ENCODE data around the gene TKTL1. TPM values are rescaled to one million over a fixed set of nuclear protein-coding genes. Genes with fewer than 3 reads are reported as not detected.

TKTL1 gene
- polyA plus RNA-seq, 1 donor from 2014 or later = 0.14 TPM

- Histone ChIP-seq H3K9me2 (ENCODE audit: insufficient read depth, low read length) (no peaks in the 10 kb centered on the region), H3K27ac (ENCODE audit: low read length) (no peak overlapping the region), H3K79me2 (replicated peaks; ENCODE audit: insufficient read depth, low read length) (no peaks in the 10 kb centered on the region), H4K20me1 (ENCODE audit: insufficient read depth) (no peaks in the 10 kb centered on the region), H3K4me2 (ENCODE audit: low read length) (no peak overlapping the region), H3K9ac (ENCODE audit: low read length) (no peak overlapping the region), H3K27me3 (ENCODE audit: insufficient read depth, low read depth, low read length) (no peaks in the 10 kb centered on the region), H3F3A (ENCODE audit: insufficient read depth, low read length, poor library complexity, severe bottlenecking) (no peaks in the 10 kb centered on the region), H3K9me3 (ENCODE audit: low read length) (no peaks in the 10 kb centered on the region), H3K36me3 (ENCODE audit: insufficient read depth, low read length) (no peaks in the 10 kb centered on the region), H3K4me3 (ENCODE audit: low read length) (no peak overlapping the region), H2AFZ (ENCODE audit: low read depth, low read length) (no peak overlapping the region)
- no peak for TF ChIP-seq POLR2AphosphoS5 (IDR thresholded peaks at IDR 0.05)
- no peak for TF ChIP-seq CTCF (IDR thresholded peaks at IDR 0.05; ENCODE audit: poor library complexity, severe bottlenecking)
- TF ChIP-seq TAF1 (IDR thresholded peaks at IDR 0.05; ENCODE audit: low read depth) = no peak
- no peak for TF ChIP-seq MXI1 (conservative IDR thresholded peaks at IDR 0.05; ENCODE audit: poor library complexity, severe bottlenecking)
- TF ChIP-seq EZH2 (IDR thresholded peaks at IDR 0.05; ENCODE audit: borderline replicate concordance, insufficient read depth, low read length, poor library complexity, severe bottlenecking) = no peak
- no peak for TF ChIP-seq EP300 (conservative IDR thresholded peaks at IDR 0.05; ENCODE audit: poor library complexity, severe bottlenecking)
- TF ChIP-seq RAD21 (conservative IDR thresholded peaks at IDR 0.05) = no peak
- TF ChIP-seq SMC3 (conservative IDR thresholded peaks at IDR 0.05; ENCODE audit: poor library complexity) = no peak
Measured at GRCh38 chrX:154354013-154354412, 58.4 kb downstream of the TKTL1 start.

GRCh38 chrX:154354516-154354915, 58.9 kb downstream of the TKTL1 start:
- H3K79me2 ChIP-seq (replicated peaks; ENCODE audit: insufficient read depth, low read length) = no peaks in the 10 kb centered on the region
- no peaks in the 10 kb centered on the region for H3K27me3 ChIP-seq (ENCODE audit: insufficient read depth, low read depth, low read length)
- H2AFZ ChIP-seq (ENCODE audit: low read depth, low read length) = no peak overlapping the region
- H3K27ac ChIP-seq (ENCODE audit: low read length) = no peak overlapping the region
- TF ChIP-seq MXI1 (conservative IDR thresholded peaks at IDR 0.05; ENCODE audit: poor library complexity, severe bottlenecking) = no peak
- no peak for TF ChIP-seq CTCF (IDR thresholded peaks at IDR 0.05; ENCODE audit: poor library complexity, severe bottlenecking)
- TF ChIP-seq POLR2AphosphoS5 (IDR thresholded peaks at IDR 0.05) = no peak
- TF ChIP-seq EP300 (conservative IDR thresholded peaks at IDR 0.05; ENCODE audit: poor library complexity, severe bottlenecking) = no peak
- no peak for TF ChIP-seq REST (IDR thresholded peaks at IDR 0.05; ENCODE audit: borderline replicate concordance)
- no peak for TF ChIP-seq EZH2 (IDR thresholded peaks at IDR 0.05; ENCODE audit: borderline replicate concordance, insufficient read depth, low read length, poor library complexity, severe bottlenecking)
- no peak for TF ChIP-seq SMC3 (conservative IDR thresholded peaks at IDR 0.05; ENCODE audit: poor library complexity)
- TF ChIP-seq TAF1 (IDR thresholded peaks at IDR 0.05; ENCODE audit: low read depth) = no peak
- TF ChIP-seq RAD21 (conservative IDR thresholded peaks at IDR 0.05) = no peak
- H3K4me3 ChIP-seq (ENCODE audit: low read length) = no peak overlapping the region
- no peak overlapping the region for H3K9ac ChIP-seq (ENCODE audit: low read length)
- H3K4me2 ChIP-seq (ENCODE audit: low read length) = no peak overlapping the region
- no peaks in the 10 kb centered on the region for H3K36me3 ChIP-seq (ENCODE audit: insufficient read depth, low read length)
- no peaks in the 10 kb centered on the region for H3K9me2 ChIP-seq (ENCODE audit: insufficient read depth, low read length)
- H3K9me3 ChIP-seq (ENCODE audit: low read length) = no peaks in the 10 kb centered on the region
- no peaks in the 10 kb centered on the region for H4K20me1 ChIP-seq (ENCODE audit: insufficient read depth)
- no peaks in the 10 kb centered on the region for H3F3A ChIP-seq (ENCODE audit: insufficient read depth, low read length, poor library complexity, severe bottlenecking)

All from neural cell (in vitro differentiated cells).